A673 (cell line): Measurements from ENCODE around the gene ANK2.

Source experiments
- EZH2 ChIP-seq: fragments of 200-600 bp; sonication (generic); IDR thresholded peaks from 2 replicates; pipeline ENCODE4 v1.6.1; 2017; ENCODE audit warnings: borderline replicate concordance, low read depth, mild to moderate bottlenecking, mixed read lengths, antibody characterized with exemption, low read length; ENCODE audit not compliant: poor library complexity, severe bottlenecking
- TF ChIP-seq, protein P1 (sequence below): fragments of 300-800, 200-600 bp; sonication (generic); conservative IDR thresholded peaks from 2 replicates; pipeline ENCODE4 v1.5.1; 2017; ENCODE audit warnings: low read depth, mild to moderate bottlenecking, antibody characterized with exemption, low read length, moderate library complexity, mixed read lengths

DNA sequence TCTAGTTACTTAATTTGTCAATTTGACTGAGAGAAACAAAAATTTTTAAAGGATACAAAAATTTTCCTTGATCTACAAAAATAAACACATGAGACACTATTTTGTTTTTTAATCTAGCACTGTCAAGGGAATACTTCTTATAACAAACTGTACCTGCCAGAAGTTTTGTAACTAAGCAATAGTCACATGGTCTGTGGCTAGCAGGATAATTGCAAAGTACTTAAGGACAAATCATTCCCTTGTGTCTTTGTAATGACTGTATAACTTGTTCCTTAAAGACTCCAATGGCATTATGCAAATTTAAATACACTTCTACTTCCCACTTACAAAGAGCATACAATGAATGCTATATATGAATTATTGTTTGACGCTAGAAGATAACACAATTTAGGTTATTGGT, 25.1 kb upstream of the ANK2 start:
- TF ChIP-seq EZH2, result no peak
- TF ChIP-seq, protein P1, sequence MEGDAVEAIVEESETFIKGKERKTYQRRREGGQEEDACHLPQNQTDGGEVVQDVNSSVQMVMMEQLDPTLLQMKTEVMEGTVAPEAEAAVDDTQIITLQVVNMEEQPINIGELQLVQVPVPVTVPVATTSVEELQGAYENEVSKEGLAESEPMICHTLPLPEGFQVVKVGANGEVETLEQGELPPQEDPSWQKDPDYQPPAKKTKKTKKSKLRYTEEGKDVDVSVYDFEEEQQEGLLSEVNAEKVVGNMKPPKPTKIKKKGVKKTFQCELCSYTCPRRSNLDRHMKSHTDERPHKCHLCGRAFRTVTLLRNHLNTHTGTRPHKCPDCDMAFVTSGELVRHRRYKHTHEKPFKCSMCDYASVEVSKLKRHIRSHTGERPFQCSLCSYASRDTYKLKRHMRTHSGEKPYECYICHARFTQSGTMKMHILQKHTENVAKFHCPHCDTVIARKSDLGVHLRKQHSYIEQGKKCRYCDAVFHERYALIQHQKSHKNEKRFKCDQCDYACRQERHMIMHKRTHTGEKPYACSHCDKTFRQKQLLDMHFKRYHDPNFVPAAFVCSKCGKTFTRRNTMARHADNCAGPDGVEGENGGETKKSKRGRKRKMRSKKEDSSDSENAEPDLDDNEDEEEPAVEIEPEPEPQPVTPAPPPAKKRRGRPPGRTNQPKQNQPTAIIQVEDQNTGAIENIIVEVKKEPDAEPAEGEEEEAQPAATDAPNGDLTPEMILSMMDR, result no peak
